IMR-90 (cell line): ENCODE measurements around the gene SDK1. TPM values are rescaled to one million over a fixed set of nuclear protein-coding genes. Genes with fewer than 3 reads are reported as not detected.

Experiments used
- ATAC-seq: fragments of 200-7000 bp; cut with Tn5 transposase; 2 replicates; pipeline ENCODE4 v1.9.1; 2020; ENCODE audit warnings: low read depth, mild to moderate bottlenecking, moderate library complexity
- BruUV-seq: library from RNA; stranded (reverse); fragments of 400-500 nt; replicated peaks from 2 replicates; lab custom pipeline; 2021; lab: Mats Ljungman, UMichigan
- CTCF ChIA-PET: fragments of 300-600 bp; formaldehyde crosslinking; extraction: SDS; loops from one replicate; lab custom pipeline; 2021; ENCODE audit warnings: antibody characterized with exemption; lab: Yijun Ruan, JAX
- POLR2A ChIA-PET: fragments of 300-600 bp; sonication (Branson Sonifier 250); formaldehyde crosslinking; loops from one replicate; lab custom pipeline; 2022; ENCODE audit warnings: antibody characterized with exemption; ENCODE audit not compliant: unreplicated experiment; lab: Charles Lee
- DNase-seq: peaks from one replicate; pipeline ENCODE4 v3.0.0; 2013
- H2AFZ ChIP-seq: replicated peaks from 2 replicates; pipeline ENCODE3; 2013; ENCODE audit warnings: low read length, mild to moderate bottlenecking; ENCODE audit not compliant: poor library complexity
- H2AK5ac ChIP-seq: 2 replicates; pipeline ENCODE4 v1.6.1; 2013; ENCODE audit warnings: low read depth, low read length, inconsistent platforms
- H2AK9ac ChIP-seq: replicated peaks from 2 replicates; pipeline ENCODE3; 2013; ENCODE audit warnings: mild to moderate bottlenecking, low read depth, low read length, moderate library complexity; ENCODE audit not compliant: poor library complexity
- H2BK120ac ChIP-seq: 2 replicates; pipeline ENCODE4 v1.6.1; 2013; ENCODE audit warnings: low read depth, low read length, inconsistent platforms
- H2BK15ac ChIP-seq: 3 replicates; pipeline ENCODE4 v1.6.1; 2013; ENCODE audit warnings: low read depth, low read length, inconsistent platforms
- H2BK20ac ChIP-seq: 2 replicates; pipeline ENCODE4 v1.6.1; 2013; ENCODE audit warnings: low read depth, mild to moderate bottlenecking, inconsistent platforms, low read length, moderate library complexity
- H2BK5ac ChIP-seq: 2 replicates; pipeline ENCODE4 v1.6.1; 2013; ENCODE audit warnings: mild to moderate bottlenecking, low read depth, low read length, inconsistent platforms; ENCODE audit not compliant: poor library complexity, severe bottlenecking
- H3K14ac ChIP-seq: replicated peaks from 2 replicates; pipeline ENCODE4 v1.6.1; 2013; ENCODE audit warnings: low read depth, low read length, inconsistent platforms
- H3K18ac ChIP-seq: 2 replicates; pipeline ENCODE4 v1.6.1; 2013; ENCODE audit warnings: low read depth, low read length, control low read depth
- H3K23ac ChIP-seq: 2 replicates; pipeline ENCODE4 v1.6.1; 2013; ENCODE audit warnings: low read depth, low read length, inconsistent platforms
- H3K27ac ChIP-seq: 2 replicates; pipeline ENCODE4 v1.5.1; 2013; ENCODE audit warnings: mild to moderate bottlenecking, control low read depth, low read length; ENCODE audit not compliant: insufficient read depth
- H3K27me3 ChIP-seq: 2 replicates; pipeline ENCODE4 v1.6.1; 2013; ENCODE audit warnings: low read length; ENCODE audit not compliant: control insufficient read depth, insufficient read depth
- H3K36me3 ChIP-seq: 2 replicates; pipeline ENCODE4 v1.6.1; 2013; ENCODE audit warnings: low read length, mixed read lengths; ENCODE audit not compliant: control insufficient read depth, insufficient read depth
- H3K4ac ChIP-seq: 2 replicates; pipeline ENCODE4 v1.6.1; 2013; ENCODE audit warnings: low read depth, low read length, inconsistent platforms
- H3K4me1 ChIP-seq: 2 replicates; pipeline ENCODE4 v1.6.1; 2013; ENCODE audit warnings: low read length, mixed read lengths; ENCODE audit not compliant: control insufficient read depth, insufficient read depth
- H3K4me2 ChIP-seq: 2 replicates; pipeline ENCODE4 v1.6.1; 2013; ENCODE audit warnings: low read depth, mild to moderate bottlenecking, control low read depth, low read length, moderate library complexity
- H3K4me3 ChIP-seq: 2 replicates; pipeline ENCODE4 v1.5.1; 2013; ENCODE audit warnings: low read depth, mild to moderate bottlenecking, control low read depth, low read length, moderate library complexity; ENCODE audit not compliant: insufficient read depth
- H3K56ac ChIP-seq: 2 replicates; pipeline ENCODE4 v1.6.1; 2013; ENCODE audit warnings: low read length, inconsistent platforms; ENCODE audit not compliant: insufficient read depth; ENCODE audit errors: extremely low read depth
- H3K79me1 ChIP-seq, 2 experiments: 2 replicates each; pipeline ENCODE4 v1.6.1; 2013; ENCODE audit warnings: low read length in 2 of 2, inconsistent platforms in 1 of 2, low read depth in 1 of 2
- H3K9ac ChIP-seq: 2 replicates; pipeline ENCODE4 v1.6.1; 2013; ENCODE audit warnings: low read depth, low read length, control low read depth
- H3K9me1 ChIP-seq: 2 replicates; pipeline ENCODE4 v1.6.1; 2013; ENCODE audit warnings: low read length, inconsistent platforms; ENCODE audit not compliant: insufficient read depth
- H3K9me3 ChIP-seq: 2 replicates; pipeline ENCODE4 v1.6.1; 2013; ENCODE audit warnings: low read length; ENCODE audit not compliant: control insufficient read depth, insufficient read depth
- H4K20me1 ChIP-seq: 2 replicates; pipeline ENCODE4 v1.6.1; 2013; ENCODE audit warnings: low read length, inconsistent platforms; ENCODE audit not compliant: insufficient read depth
- H4K5ac ChIP-seq: 2 replicates; pipeline ENCODE4 v1.6.1; 2013; ENCODE audit warnings: mild to moderate bottlenecking, low read depth, low read length, control low read depth
- H4K8ac ChIP-seq, 2 experiments: 2 replicates each; pipeline ENCODE4 v1.6.1; 2013; ENCODE audit warnings: low read depth in 2 of 2, low read length in 2 of 2, control low read depth in 1 of 2, inconsistent platforms in 1 of 2
- H4K91ac ChIP-seq: 2 replicates; pipeline ENCODE4 v1.6.1; 2013; ENCODE audit warnings: low read depth, low read length, inconsistent platforms; ENCODE audit not compliant: insufficient read depth
- CTCF ChIP-seq: conservative IDR thresholded peaks from 2 replicates; pipeline ENCODE4 v1.5.1; 2012; ENCODE audit warnings: mild to moderate bottlenecking, low read depth, low read length, improper control_type of control experiment
- ELK1 ChIP-seq: fragments of 150-350 bp; IDR thresholded peaks from 2 replicates; pipeline ENCODE4 v1.6.1; 2016; ENCODE audit warnings: low read depth, mild to moderate bottlenecking, low read length, moderate library complexity, borderline replicate concordance
- POLR2A ChIP-seq: IDR thresholded peaks from 2 replicates; pipeline ENCODE4 v1.6.1; 2012; ENCODE audit warnings: mild to moderate bottlenecking, low read depth, low read length
- RAD21 ChIP-seq: IDR thresholded peaks from 2 replicates; pipeline ENCODE4 v1.6.1; 2012; ENCODE audit warnings: low read length, improper control_type of control experiment
- WGBS, 2 experiments: methylation state at CpG; one replicate each; pipeline versions ENCODE4 v1.1.5 to v1.1.7; 2013; ENCODE audit warnings: missing lambda C conversion rate in 2 of 2; ENCODE audit not compliant: insufficient read length in 1 of 2; ENCODE audit errors: extremely low coverage in 2 of 2; 5-methylcytosine and 5-hydroxymethylcytosine counted together
- dilution Hi-C: fragments of 300-500 bp; cut with HindIII; formaldehyde crosslinking; loops from one replicate; pipeline ENCODE4 v1.14.3; 2018; ENCODE audit warnings: low sequenced_read_pairs; ENCODE audit not compliant: unreplicated experiment
- in situ Hi-C: fragments of 300-500 bp; cut with MboI; formaldehyde crosslinking; loops from 3 replicates; pipeline ENCODE4 v1.14.3; 2019; ENCODE audit warnings: low sequenced_read_pairs, inconsistent platforms, mixed read lengths
- intact Hi-C: fragments of 100-400 bp; cut with micrococcal nuclease; formaldehyde crosslinking; loops from 2 replicates; pipeline ENCODE4 v1.10.0; 2022
- polyA plus RNA-seq, 3 experiments: library from polyadenylated mRNA; depleted of rRNA; stranded (reverse); fragments of >200 nt; gene quantifications; 2 replicates each; pipeline ENCODE4 v1.2.3, GENCODE V29; 2012; ENCODE audit warnings: low replicate concordance in 1 of 3
- total RNA-seq: library from RNA; depleted of rRNA; stranded (reverse); fragments of >200 nt; gene quantifications from 2 replicates; pipeline ENCODE4 v1.2.3, GENCODE V29; 2012

SDK1 gene
- total and polyA plus RNA-seq, 2 of the 4 experiments (the other 2 are of a cell fraction) = 1.5 to 1.6 TPM

GRCh38 chr7:3591219-3591618, 290.2 kb downstream of the SDK1 start:
- TF ChIP-seq CTCF (no peak), ELK1 (no peak), RAD21 (no peak), POLR2A (no peak)
- Histone ChIP-seq H2BK5ac (no peak overlapping the region), H3K36me3 (no peaks in the 10 kb centered on the region), H3K9ac (no peak overlapping the region), H4K5ac (no peak overlapping the region), H2AK5ac (no peak overlapping the region), H2BK120ac (no peak overlapping the region), H3K79me1 (no peaks in the 10 kb centered on the region), H2AK9ac (no peak overlapping the region), H2BK15ac (no peak overlapping the region), H2BK20ac (no peak overlapping the region), H3K14ac (no peak overlapping the region), H3K56ac (no peak overlapping the region), H3K4me2 (no peak overlapping the region), H4K20me1 (no peaks in the 10 kb centered on the region), H3K4ac (no peak overlapping the region), H3K23ac (no peak overlapping the region), H3K27me3 (no peaks in the 10 kb centered on the region), H4K91ac (no peak overlapping the region), H3K9me1 (no peaks in the 10 kb centered on the region), H3K4me3 (no peak overlapping the region), H3K27ac (no peak overlapping the region), H2AFZ (no peak overlapping the region), H3K4me1 (no peaks in the 10 kb centered on the region; the same call in 1 of the 2 replicates), H3K18ac (no peak overlapping the region), H3K9me3 (peaks cover 4% of the 10 kb centered on the region; the same call in 1 of the 2 replicates), H4K8ac (no peak overlapping the region)
- intact Hi-C loops = no loop called here
- WGBS, 2 experiments = no CpG with 5 or more reads among the region's 4 CpGs
- DNase-seq (no peak), ATAC-seq (no peak)
- ChIA-PET POLR2A (no interaction called here), CTCF (interaction anchor here (0.8 kb wide), 1 partner anchor 18 kb away, joined by 3 read pairs; no protein-coding TSS in a partner anchor)
- in situ Hi-C loops = no loop called here
- dilution Hi-C loops = no loop called here
- BruUV-seq = no TSS peak
